ENCODE data around the gene HOTAIR.

The HOTAIR gene

GRCh38 chr12:53938326-53939140 is 36.2 kb downstream of the HOTAIR start, which contains the start of gene HOXC13:
Gene HOXC13 (plus strand): TSS chr12:53938831. CDS start chr12:53938907, 76 bp downstream.
- H3K4ac ChIP-seq (ENCODE audit: low read length): no peak within 1 kb of the TSS
- no CpG with 5 or more reads among the region's 56 CpGs for WGBS, 2 donors (ENCODE audit: extremely low coverage in 2 of 2, insufficient read length in 2 of 2, insufficient replicate concordance in 1 of 2)
- peak within 1 kb of the TSS; percentile 38 for H2AK5ac ChIP-seq (ENCODE audit: low read depth, low read length)

DNA sequence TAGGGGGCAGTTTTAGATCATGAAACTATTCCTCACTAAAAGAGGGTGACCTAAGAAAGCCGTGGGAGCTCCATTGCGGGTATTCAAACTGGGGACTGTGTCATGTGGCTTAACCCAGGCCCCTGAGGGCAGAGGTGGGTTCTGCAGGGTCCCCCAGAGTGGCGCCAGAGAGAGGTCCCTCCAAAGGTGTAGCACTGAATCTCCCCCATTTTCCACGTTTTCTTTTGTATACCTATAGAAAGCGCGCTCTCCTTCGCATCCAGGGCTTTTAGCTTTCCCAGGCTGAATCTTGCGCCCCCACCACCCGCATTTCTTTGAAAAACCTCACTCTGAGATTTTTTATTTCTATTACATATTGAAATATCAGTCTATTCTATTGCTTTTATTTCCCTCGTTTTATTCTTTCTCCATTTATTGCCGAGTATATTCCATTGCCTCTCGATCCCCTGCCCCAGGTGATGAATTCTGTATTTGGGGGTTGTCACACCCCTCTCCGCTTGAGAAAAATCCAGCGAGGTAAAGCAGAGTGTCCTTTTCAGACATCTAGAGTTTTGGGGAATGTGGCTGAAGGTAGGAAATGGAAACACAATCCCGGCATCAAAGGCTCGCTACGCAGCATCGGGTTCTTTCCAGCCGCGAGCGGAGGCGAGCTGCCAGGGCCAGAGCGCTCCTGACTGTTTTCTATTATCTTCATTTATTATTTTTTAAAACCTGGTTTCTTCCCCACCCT is 37.0 kb downstream of the HOTAIR start:
- H2BK12ac ChIP-seq (ENCODE audit: low read length): no peak overlapping the region
- no CpG with 5 or more reads among the region's 23 CpGs for WGBS, 2 donors (ENCODE audit: extremely low coverage in 2 of 2, insufficient read length in 2 of 2, insufficient replicate concordance in 1 of 2)
- peak overlapping the region; percentile 73 for H3K23ac ChIP-seq (ENCODE audit: low read depth, low read length, poor library complexity)
- no peak overlapping the region for H3K4me3 ChIP-seq (ENCODE audit: low read length in 2 of 2)
- no peak overlapping the region for H2BK15ac ChIP-seq (ENCODE audit: low read length)
- H2BK5ac ChIP-seq (ENCODE audit: low read length): no peak overlapping the region
- no peak overlapping the region for H3K27ac ChIP-seq (replicated peaks; ENCODE audit: low read length)
- H3K4me2 ChIP-seq (ENCODE audit: insufficient read depth, low read length, poor library complexity, severe bottlenecking): no peak overlapping the region
- H2AK5ac ChIP-seq (ENCODE audit: low read depth, low read length): no peak overlapping the region
- no peak for DNase-seq (ENCODE audit: low spot score)
- no peaks in the 10 kb centered on the region for H3K36me3 ChIP-seq (replicated peaks in 1 of 2; ENCODE audit: control insufficient read depth in 2 of 2, insufficient read depth in 2 of 2, low read length in 2 of 2)
- no peak overlapping the region for H3K14ac ChIP-seq (ENCODE audit: low read length)
- H3K9me3 ChIP-seq (replicated peaks in 1 of 2; ENCODE audit: control insufficient read depth in 2 of 2, insufficient read depth in 1 of 2, low read depth in 1 of 2, low read length in 2 of 2): peaks cover 0 to 7% of the 10 kb centered on the region in 2 donors
- no peak overlapping the region for H4K8ac ChIP-seq (ENCODE audit: low read depth, low read length)
- no peak overlapping the region for H3K9ac ChIP-seq (ENCODE audit: low read depth, low read length, poor library complexity)
- no peak overlapping the region for H3K4ac ChIP-seq (ENCODE audit: low read length)
- no peak overlapping the region for H4K91ac ChIP-seq (ENCODE audit: low read depth, low read length, poor library complexity)
- no peak overlapping the region for H2BK120ac ChIP-seq (ENCODE audit: low read depth, low read length)
- peaks cover 69 to 99% (median 95%) of the 10 kb centered on the region in 3 experiments for H3K27me3 ChIP-seq (ENCODE audit: control insufficient read depth in 3 of 3, insufficient read depth in 3 of 3, low read depth in 1 of 3, low read length in 3 of 3)
- H3K18ac ChIP-seq (ENCODE audit: low read length): no peak overlapping the region
- H2AFZ ChIP-seq (ENCODE audit: low read length): peak overlapping the region; percentile 68
- H3K79me1 ChIP-seq (ENCODE audit: low read depth, low read length): no peaks in the 10 kb centered on the region
- H3K4me1 ChIP-seq (ENCODE audit: control insufficient read depth in 2 of 2, insufficient read depth in 1 of 2, low read depth in 1 of 2, low read length in 2 of 2): no peaks in the 10 kb centered on the region

More at GRCh38 chr12:53938326-53939140, 36.2 kb downstream of the HOTAIR start, which contains the start of gene HOXC13:
- Histone ChIP-seq H3K27ac (replicated peaks; ENCODE audit: low read length) (no peak within 1 kb of the TSS), H3K36me3 (replicated peaks in 1 of 2; ENCODE audit: control insufficient read depth in 2 of 2, insufficient read depth in 2 of 2, low read length in 2 of 2) (no peaks in the 10 kb centered on the region), H3K27me3 (ENCODE audit: control insufficient read depth in 3 of 3, insufficient read depth in 3 of 3, low read depth in 1 of 3, low read length in 3 of 3) (peaks cover 67 to 99% (median 90%) of the 10 kb centered on the region in 3 experiments), H3K23ac (ENCODE audit: low read depth, low read length, poor library complexity) (peak within 1 kb of the TSS; percentile 83), H3K4me1 (ENCODE audit: control insufficient read depth in 2 of 2, insufficient read depth in 1 of 2, low read depth in 1 of 2, low read length in 2 of 2) (no peaks in the 10 kb centered on the region), H3K9me3 (replicated peaks in 1 of 2; ENCODE audit: control insufficient read depth in 2 of 2, insufficient read depth in 1 of 2, low read depth in 1 of 2, low read length in 2 of 2) (peaks cover 0 to 7% of the 10 kb centered on the region in 2 donors), H3K9ac (ENCODE audit: low read depth, low read length, poor library complexity) (no peak within 1 kb of the TSS), H2BK5ac (ENCODE audit: low read length) (no peak within 1 kb of the TSS), H3K4me2 (ENCODE audit: insufficient read depth, low read length, poor library complexity, severe bottlenecking) (peak within 1 kb of the TSS; percentile 39), H4K8ac (ENCODE audit: low read depth, low read length) (no peak within 1 kb of the TSS), H3K79me1 (ENCODE audit: low read depth, low read length) (no peaks in the 10 kb centered on the region), H3K18ac (ENCODE audit: low read length) (peak within 1 kb of the TSS; percentile 84), H2BK120ac (ENCODE audit: low read depth, low read length) (no peak within 1 kb of the TSS), H2BK15ac (ENCODE audit: low read length) (no peak within 1 kb of the TSS), H4K91ac (ENCODE audit: low read depth, low read length, poor library complexity) (no peak within 1 kb of the TSS), H2AFZ (ENCODE audit: low read length) (peak within 1 kb of the TSS; percentile 68), H2BK12ac (ENCODE audit: low read length) (no peak within 1 kb of the TSS), H3K14ac (ENCODE audit: low read length) (peak within 1 kb of the TSS; percentile 51), H3K4me3 (ENCODE audit: low read length in 2 of 2) (no peak within 1 kb of the TSS)
- DNase-seq (ENCODE audit: low spot score): peak; percentile 65

DNA sequence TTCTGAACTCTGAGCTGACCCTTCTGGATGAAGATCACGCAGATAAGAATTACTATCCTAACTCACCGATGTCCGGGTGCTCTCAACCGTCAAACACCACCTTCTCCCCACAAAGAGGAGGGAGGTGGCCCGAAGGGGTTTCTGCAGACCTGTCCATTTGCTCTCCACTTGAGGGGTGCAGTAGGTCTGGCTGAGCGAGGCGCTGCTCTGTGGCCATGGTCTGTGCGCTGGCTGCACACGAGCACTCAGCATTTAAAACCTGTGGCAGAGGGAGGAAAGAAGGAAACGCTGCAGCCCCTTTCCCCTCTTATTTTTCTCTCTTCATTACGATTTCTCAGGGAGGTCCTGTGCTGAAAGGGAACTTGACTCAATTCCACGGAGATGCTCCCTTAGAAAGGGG is 37.7 kb downstream of the HOTAIR start:
- WGBS, 2 donors (ENCODE audit: extremely low coverage in 2 of 2, insufficient read length in 2 of 2, insufficient replicate concordance in 1 of 2): no CpG with 5 or more reads among the region's 12 CpGs
- H2BK5ac ChIP-seq (ENCODE audit: low read length): no peak overlapping the region
- no peak overlapping the region for H3K9ac ChIP-seq (ENCODE audit: low read depth, low read length, poor library complexity)
- H4K91ac ChIP-seq (ENCODE audit: low read depth, low read length, poor library complexity): no peak overlapping the region
- no peak overlapping the region for H4K8ac ChIP-seq (ENCODE audit: low read depth, low read length)
- H3K27ac ChIP-seq (replicated peaks; ENCODE audit: low read length): no peak overlapping the region
- peaks cover 0 to 7% of the 10 kb centered on the region in 2 donors for H3K9me3 ChIP-seq (replicated peaks in 1 of 2; ENCODE audit: control insufficient read depth in 2 of 2, insufficient read depth in 1 of 2, low read depth in 1 of 2, low read length in 2 of 2)
- no peak overlapping the region for H3K4ac ChIP-seq (ENCODE audit: low read length)
- no peak overlapping the region for H2BK12ac ChIP-seq (ENCODE audit: low read length)
- no peak overlapping the region for H2AK5ac ChIP-seq (ENCODE audit: low read depth, low read length)
- H2BK15ac ChIP-seq (ENCODE audit: low read length): no peak overlapping the region
- no peak overlapping the region for H2BK120ac ChIP-seq (ENCODE audit: low read depth, low read length)
- no peak overlapping the region for H2AFZ ChIP-seq (ENCODE audit: low read length)
- H3K18ac ChIP-seq (ENCODE audit: low read length): no peak overlapping the region
- no peaks in the 10 kb centered on the region for H3K4me1 ChIP-seq (ENCODE audit: control insufficient read depth in 2 of 2, insufficient read depth in 1 of 2, low read depth in 1 of 2, low read length in 2 of 2)
- H3K27me3 ChIP-seq (ENCODE audit: control insufficient read depth in 3 of 3, insufficient read depth in 3 of 3, low read depth in 1 of 3, low read length in 3 of 3): peaks cover 69 to 100% (median 96%) of the 10 kb centered on the region in 3 experiments
- H3K4me3 ChIP-seq (ENCODE audit: low read length in 2 of 2): no peak overlapping the region
- H3K4me2 ChIP-seq (ENCODE audit: insufficient read depth, low read length, poor library complexity, severe bottlenecking): no peak overlapping the region
- no peak overlapping the region for H3K14ac ChIP-seq (ENCODE audit: low read length)
- no peaks in the 10 kb centered on the region for H3K79me1 ChIP-seq (ENCODE audit: low read depth, low read length)
- H3K36me3 ChIP-seq (replicated peaks in 1 of 2; ENCODE audit: control insufficient read depth in 2 of 2, insufficient read depth in 2 of 2, low read length in 2 of 2): no peaks in the 10 kb centered on the region
- no peak for DNase-seq (ENCODE audit: low spot score)
- no peak overlapping the region for H3K23ac ChIP-seq (ENCODE audit: low read depth, low read length, poor library complexity)
